PC-3 (cell line): ENCODE measurements around the gene NFATC1.

Source experiments
- EZH2 ChIP-seq: fragments of 300-600 bp; sonication (generic); IDR thresholded peaks from one replicate; pipeline ENCODE4 v1.6.1; 2017; ENCODE audit warnings: antibody characterized with exemption, mild to moderate bottlenecking, low read length; ENCODE audit not compliant: unreplicated experiment
- EZH2phosphoT487 ChIP-seq: fragments of 300-600 bp; sonication (generic); IDR thresholded peaks from 2 replicates; pipeline ENCODE4 v1.6.1; 2018; ENCODE audit warnings: mild to moderate bottlenecking, antibody characterized with exemption, low read length, borderline replicate concordance
- TF ChIP-seq, protein P1 (sequence below): fragments of 300-600 bp; sonication (generic); conservative IDR thresholded peaks from 2 replicates; pipeline ENCODE4 v1.5.1; 2017; ENCODE audit warnings: antibody characterized with exemption, low read depth, mild to moderate bottlenecking, low read length

DNA sequence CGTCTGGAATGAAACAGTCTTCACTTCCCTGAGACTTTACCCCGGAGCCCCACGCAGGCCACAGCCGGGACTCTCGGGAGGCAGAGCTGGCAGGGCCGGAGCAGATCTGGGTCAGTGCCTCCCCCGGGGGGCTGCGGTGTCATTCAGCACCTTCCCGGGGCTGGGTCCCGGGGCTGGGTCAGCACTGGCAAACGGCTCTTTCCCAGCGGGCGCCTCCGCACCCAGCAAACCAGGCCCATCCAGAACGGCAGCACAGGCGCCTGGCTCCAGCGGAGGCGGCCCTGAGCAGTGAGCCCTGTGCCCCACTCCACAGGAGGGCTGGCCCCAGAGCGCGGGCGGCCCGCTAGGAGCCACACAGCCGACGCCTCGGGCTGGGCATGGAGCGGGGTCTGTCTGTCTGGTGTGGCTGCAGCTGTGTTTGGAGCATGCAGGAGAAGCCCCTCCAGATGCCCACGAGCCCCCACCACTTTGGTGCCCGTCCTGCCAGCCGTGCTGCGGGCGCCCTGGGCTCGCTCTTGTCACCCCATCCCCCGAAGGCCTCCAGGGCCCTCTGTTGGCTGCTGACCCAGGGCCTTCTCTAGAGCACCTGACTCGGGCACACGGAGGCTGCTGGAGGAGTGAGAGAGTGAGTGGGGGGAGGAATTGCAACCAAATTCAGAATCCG is 151.8 kb downstream of the NFATC1 start:
- TF ChIP-seq, protein P1, sequence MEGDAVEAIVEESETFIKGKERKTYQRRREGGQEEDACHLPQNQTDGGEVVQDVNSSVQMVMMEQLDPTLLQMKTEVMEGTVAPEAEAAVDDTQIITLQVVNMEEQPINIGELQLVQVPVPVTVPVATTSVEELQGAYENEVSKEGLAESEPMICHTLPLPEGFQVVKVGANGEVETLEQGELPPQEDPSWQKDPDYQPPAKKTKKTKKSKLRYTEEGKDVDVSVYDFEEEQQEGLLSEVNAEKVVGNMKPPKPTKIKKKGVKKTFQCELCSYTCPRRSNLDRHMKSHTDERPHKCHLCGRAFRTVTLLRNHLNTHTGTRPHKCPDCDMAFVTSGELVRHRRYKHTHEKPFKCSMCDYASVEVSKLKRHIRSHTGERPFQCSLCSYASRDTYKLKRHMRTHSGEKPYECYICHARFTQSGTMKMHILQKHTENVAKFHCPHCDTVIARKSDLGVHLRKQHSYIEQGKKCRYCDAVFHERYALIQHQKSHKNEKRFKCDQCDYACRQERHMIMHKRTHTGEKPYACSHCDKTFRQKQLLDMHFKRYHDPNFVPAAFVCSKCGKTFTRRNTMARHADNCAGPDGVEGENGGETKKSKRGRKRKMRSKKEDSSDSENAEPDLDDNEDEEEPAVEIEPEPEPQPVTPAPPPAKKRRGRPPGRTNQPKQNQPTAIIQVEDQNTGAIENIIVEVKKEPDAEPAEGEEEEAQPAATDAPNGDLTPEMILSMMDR: no peak
- TF ChIP-seq EZH2: no peak
- no peak for TF ChIP-seq EZH2phosphoT487
